KOPT-K1 (cell line): ENCODE measurements around the gene CFAP299.
"Not testable (repeated sequence)": the region's sequence is repeated elsewhere in the genome, so short reads cannot be mapped to it uniquely, and the experiment has no call there.

Source experiments
- H3K27ac ChIP-seq: fragments of 200-600 bp; sonication (generic); 2 replicates; pipeline ENCODE4 v1.5.1; 2016; ENCODE audit warnings: antibody characterized with exemption, mild to moderate bottlenecking, low read depth, low read length; ENCODE audit not compliant: poor library complexity, severe bottlenecking
- H3K36me3 ChIP-seq: fragments of 200-600 bp; sonication (generic); 2 replicates; pipeline ENCODE4 v1.5.1; 2017; ENCODE audit warnings: antibody characterized with exemption, mild to moderate bottlenecking, low read length, moderate library complexity; ENCODE audit not compliant: insufficient read depth
- H3K9me3 ChIP-seq: fragments of 200-600 bp; sonication (generic); 2 replicates; pipeline ENCODE4 v1.5.1; 2017; ENCODE audit warnings: antibody characterized with exemption, low read length, mild to moderate bottlenecking; ENCODE audit not compliant: insufficient read depth, poor library complexity, severe bottlenecking

Gene CFAP299

GRCh38 chr4:80434238-80434637, 98.7 kb downstream of the CFAP299 start:
- H3K9me3 ChIP-seq = no peaks in the 10 kb centered on the region
- no peaks in the 10 kb centered on the region for H3K36me3 ChIP-seq
- H3K27ac ChIP-seq = no peak overlapping the region

- Histone ChIP-seq H3K9me3 (no peaks in the 10 kb centered on the region), H3K36me3 (no peaks in the 10 kb centered on the region), H3K27ac (no peak overlapping the region)
Measured at GRCh38 chr4:80438016-80438415, 102.5 kb downstream of the CFAP299 start.

- not testable (repeated sequence) for H3K9me3 ChIP-seq, H3K36me3 ChIP-seq, H3K27ac ChIP-seq
Measured at GRCh38 chr4:80439294-80440061, 103.9 kb downstream of the CFAP299 start.

DNA sequence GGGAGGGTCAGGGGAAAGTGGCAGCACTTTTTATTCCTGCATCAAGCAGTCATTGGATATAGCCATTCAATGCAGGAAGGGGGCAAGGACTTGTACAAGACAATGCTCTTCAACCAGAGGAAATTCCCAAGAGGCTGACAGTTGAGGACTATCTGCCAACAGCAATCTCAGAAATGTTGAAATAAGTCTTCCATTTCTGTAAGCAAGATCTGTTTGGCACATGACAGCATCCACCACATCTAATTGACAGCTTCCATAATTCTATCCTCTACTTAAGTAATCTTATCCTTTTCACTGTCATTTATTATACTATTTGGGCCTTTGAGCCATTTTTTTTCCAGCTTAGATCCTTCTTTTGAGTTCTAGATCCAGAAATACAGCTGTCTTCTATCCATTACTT, 110.7 kb downstream of the CFAP299 start:
- no peak overlapping the region for H3K27ac ChIP-seq

GRCh38 chr4:80446664-80447063, 111.1 kb downstream of the CFAP299 start:
- Histone ChIP-seq H3K9me3 (no peaks in the 10 kb centered on the region), H3K27ac (no peak overlapping the region), H3K36me3 (no peaks in the 10 kb centered on the region)

More for the DNA sequence above, 110.7 kb downstream of the CFAP299 start:
- Histone ChIP-seq H3K36me3 (no peaks in the 10 kb centered on the region), H3K9me3 (no peaks in the 10 kb centered on the region)

DNA sequence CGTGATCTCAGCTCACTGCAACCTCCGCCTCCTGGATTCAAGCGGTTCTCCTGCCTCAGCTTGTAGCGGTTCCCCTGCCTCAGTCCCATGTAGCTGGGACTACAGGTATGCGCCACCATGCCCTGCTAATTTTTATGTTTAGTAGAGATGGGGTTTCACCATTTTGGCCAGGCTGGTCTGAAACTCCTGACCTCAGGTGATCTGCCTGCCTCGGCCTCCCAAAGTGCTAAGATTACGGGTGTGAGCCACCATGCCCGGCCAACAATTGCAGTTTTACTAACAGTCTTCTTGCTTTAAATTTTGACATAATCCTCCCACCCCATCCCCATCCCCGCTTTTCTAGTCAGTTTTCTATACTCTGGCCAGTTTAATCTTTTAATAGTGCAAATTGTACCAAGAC, 112.0 kb downstream of the CFAP299 start:
- no peak overlapping the region for H3K27ac ChIP-seq
- H3K36me3 ChIP-seq = no peaks in the 10 kb centered on the region
- H3K9me3 ChIP-seq = no peaks in the 10 kb centered on the region

DNA sequence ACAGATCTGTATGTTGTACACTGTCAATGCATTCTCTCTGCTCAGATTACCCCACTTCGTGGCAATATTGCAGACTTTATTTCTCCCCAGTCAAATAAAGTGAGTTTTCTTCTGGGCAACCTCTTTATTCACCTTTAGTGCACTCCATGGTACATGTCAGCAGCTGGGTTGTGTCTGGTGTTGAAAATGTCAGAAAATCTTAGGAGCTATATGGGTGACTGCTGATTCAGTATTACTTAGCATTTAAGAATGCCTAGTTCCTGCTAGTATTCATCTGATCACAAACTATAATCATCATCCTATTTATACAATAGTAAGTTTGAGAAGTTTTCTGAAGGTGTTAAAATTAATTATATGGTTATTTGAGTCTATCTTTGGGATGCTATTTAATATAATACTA, 112.5 kb downstream of the CFAP299 start:
- H3K9me3 ChIP-seq = peaks cover 3% of the 10 kb centered on the region
- H3K36me3 ChIP-seq = no peaks in the 10 kb centered on the region
- no peak overlapping the region for H3K27ac ChIP-seq

GRCh38 chr4:80452055-80452454, 116.5 kb downstream of the CFAP299 start:
- H3K9me3 ChIP-seq = peaks cover 3% of the 10 kb centered on the region
- H3K36me3 ChIP-seq = no peaks in the 10 kb centered on the region
- H3K27ac ChIP-seq = no peak overlapping the region

DNA sequence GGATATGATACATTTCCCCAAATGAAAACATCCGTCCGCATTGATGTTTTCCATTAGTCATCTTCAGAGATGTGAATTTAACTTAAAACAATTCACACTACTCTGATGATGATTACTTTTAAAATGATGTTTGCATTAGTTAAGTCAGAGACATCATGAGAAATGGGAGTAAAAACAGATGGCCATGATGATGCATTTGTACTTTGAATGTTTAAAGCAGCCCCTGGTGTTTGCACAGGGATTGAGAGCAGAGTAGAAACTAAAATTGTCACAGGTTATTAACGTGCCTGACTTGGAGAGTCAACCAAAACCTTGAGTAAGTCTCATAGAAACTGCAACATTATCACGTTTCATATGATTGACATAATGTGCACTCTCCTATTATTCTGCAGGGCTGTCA, 117.2 kb downstream of the CFAP299 start:
- no peaks in the 10 kb centered on the region for H3K36me3 ChIP-seq
- peaks cover 3% of the 10 kb centered on the region for H3K9me3 ChIP-seq
- H3K27ac ChIP-seq = no peak overlapping the region

DNA sequence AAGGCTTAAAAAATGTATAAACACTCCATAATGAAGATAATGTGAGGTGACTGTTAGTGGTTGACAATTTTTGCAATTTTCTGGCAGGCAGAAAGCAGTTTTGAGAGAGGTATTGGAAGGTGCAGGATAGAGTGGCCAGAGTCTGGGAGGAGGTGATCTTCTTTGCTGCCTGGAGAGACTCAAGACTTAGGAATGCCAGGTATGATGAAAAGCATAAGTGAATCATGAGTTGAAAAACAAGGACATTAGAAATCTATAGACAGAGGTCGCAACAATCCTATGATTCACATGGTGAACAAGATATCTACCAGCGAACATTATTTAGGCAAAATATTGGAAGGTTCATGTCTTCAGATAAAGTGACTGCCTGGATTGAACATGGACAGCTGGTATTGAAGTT, 118.5 kb downstream of the CFAP299 start:
- H3K36me3 ChIP-seq = no peaks in the 10 kb centered on the region
- no peak overlapping the region for H3K27ac ChIP-seq
- peaks cover 3% of the 10 kb centered on the region for H3K9me3 ChIP-seq

DNA sequence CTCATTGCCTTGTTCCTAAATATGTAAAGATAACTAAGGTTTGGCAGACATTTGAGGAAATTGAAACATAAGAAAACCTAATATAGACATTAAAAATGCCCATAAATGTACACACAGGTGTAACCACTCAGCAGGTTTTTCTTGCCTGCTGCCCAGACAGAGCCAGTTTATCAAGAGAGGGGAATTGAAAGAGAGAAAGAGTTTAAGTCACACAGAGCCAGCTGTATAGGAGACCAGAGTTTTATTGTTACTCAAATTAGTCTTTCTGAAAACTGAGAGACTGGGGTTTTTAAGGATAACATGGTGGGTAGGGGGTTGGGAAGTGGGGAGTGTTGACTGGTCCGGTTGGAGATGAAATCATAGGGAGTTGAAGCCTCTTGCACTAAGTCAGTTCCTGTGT, 119.0 kb downstream of the CFAP299 start:
- no peak overlapping the region for H3K27ac ChIP-seq
- peaks cover 3% of the 10 kb centered on the region for H3K9me3 ChIP-seq
- H3K36me3 ChIP-seq = no peaks in the 10 kb centered on the region

DNA sequence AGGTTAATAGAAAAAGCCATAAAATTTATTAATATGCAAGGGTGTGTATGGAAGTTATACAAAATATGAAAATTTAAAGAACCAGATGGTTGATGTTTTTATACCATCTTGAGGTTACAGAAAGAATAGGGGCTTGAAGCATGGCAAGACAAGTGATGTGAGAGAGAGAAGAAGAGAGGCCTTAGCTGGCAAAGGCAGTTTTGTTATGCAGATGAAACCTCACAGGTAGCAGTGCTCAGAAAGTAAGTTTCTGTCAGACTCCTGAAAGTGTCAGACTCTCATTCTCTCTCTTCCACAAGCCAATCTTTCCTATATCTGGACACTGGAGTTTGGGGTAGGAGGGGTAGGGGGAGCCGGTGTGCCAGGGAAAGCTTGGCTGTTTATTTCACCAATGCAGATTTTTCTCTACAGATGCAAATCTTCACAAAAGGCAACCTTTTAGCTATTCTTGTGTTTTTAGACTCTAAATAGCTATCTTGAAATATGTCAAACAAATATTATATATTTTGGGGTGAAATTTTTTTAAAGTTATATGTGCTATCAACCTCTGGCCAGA, 124.5 kb downstream of the CFAP299 start:
- Histone ChIP-seq H3K36me3 (no peaks in the 10 kb centered on the region), H3K9me3 (no peaks in the 10 kb centered on the region), H3K27ac (no peak overlapping the region)

GRCh38 chr4:80461412-80461811, 125.9 kb downstream of the CFAP299 start:
- Histone ChIP-seq H3K27ac (no peak overlapping the region), H3K9me3 (no peaks in the 10 kb centered on the region), H3K36me3 (no peaks in the 10 kb centered on the region)

GRCh38 chr4:80462621-80463091, 127.1 kb downstream of the CFAP299 start:
- Histone ChIP-seq H3K36me3 (no peaks in the 10 kb centered on the region), H3K27ac (peak overlapping the region; percentile 40), H3K9me3 (no peaks in the 10 kb centered on the region)

DNA sequence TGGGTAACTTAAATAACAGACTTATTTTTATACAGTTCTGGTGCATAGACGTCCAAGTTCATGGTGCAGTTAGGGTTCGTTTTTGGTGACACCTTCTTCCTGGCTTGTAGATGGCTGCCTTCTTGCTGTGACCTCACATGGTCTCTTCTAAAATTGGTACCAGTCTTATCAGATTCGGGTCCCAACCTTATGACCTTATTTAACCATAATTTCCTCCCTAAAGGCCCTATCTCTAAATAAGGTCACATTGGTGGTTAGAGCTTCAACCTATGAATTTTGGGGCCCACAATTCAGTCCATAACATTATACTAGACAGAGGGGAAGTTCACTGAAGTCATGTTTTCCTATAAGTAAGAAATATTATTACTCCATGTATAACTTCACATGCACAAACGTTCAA, 128.0 kb downstream of the CFAP299 start:
- Histone ChIP-seq H3K27ac (no peak overlapping the region), H3K9me3 (no peaks in the 10 kb centered on the region), H3K36me3 (no peaks in the 10 kb centered on the region)

DNA sequence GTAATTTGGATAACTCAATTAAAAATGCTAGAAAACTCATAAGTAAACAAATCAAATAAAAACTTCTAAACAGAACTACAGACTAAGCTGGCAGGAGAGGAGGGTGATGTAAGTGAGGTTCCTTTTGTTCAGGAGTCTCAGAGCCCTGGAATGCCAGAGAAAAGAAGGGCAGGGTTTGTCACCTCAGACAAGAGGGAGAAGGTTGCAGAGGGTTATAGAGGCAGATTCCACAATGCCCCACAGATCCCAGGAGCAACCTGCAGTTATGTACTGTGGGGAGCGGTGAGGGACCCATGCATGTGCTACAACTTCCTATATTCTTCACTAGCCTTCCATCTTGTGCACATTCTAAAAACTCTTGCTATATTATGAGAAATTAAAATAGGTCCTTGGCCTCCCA, 129.7 kb downstream of the CFAP299 start:
- Histone ChIP-seq H3K27ac (no peak overlapping the region), H3K9me3 (no peaks in the 10 kb centered on the region), H3K36me3 (no peaks in the 10 kb centered on the region)
